ENCODE measurements around the gene DBP.

The DBP gene

GRCh38 chr19:48654299-48655059 lies 17.3 kb upstream of the DBP start:
- Histone ChIP-seq H3K9me3 (ENCODE audit: control insufficient read depth in 5 of 5, low read length in 5 of 5) (no peaks in the 10 kb centered on the region), H3K27ac (ENCODE audit: low read depth, low read length) (no peak overlapping the region)

DNA sequence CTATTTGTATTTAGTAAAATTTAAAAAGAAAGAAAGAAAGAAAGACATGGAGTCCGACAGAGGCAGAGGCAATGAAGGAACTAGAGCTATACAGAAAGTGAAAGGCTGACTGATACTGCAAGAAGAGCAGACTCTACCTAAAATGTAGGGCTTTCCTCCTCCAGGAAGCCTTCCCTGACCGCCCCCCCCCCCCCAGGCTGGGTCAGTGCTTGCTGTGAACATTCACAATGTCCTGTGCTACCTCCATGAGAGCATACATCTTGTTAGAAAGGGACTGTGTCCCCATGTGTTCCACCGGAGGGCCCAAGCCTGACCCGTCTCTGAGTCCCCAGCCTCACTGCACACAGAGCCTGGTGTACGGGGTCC lies 14.5 kb upstream of the DBP start:
- H3K9me3 ChIP-seq (ENCODE audit: control insufficient read depth in 5 of 5, low read length in 5 of 5), result no peaks in the 10 kb centered on the region
- no peaks in the 10 kb centered on the region for H3K36me3 ChIP-seq (ENCODE audit: control insufficient read depth in 5 of 5, insufficient read depth in 5 of 5, low read length in 5 of 5)
- H3K27ac ChIP-seq (ENCODE audit: low read depth, low read length), result no peak overlapping the region
- no peak overlapping the region for H3K9ac ChIP-seq (ENCODE audit: low read length in 5 of 5)
- no peak overlapping the region for H3K4me3 ChIP-seq (ENCODE audit: low read depth in 1 of 5, low read length in 5 of 5)
- no peaks in the 10 kb centered on the region for H3K4me1 ChIP-seq (ENCODE audit: control insufficient read depth in 5 of 5, insufficient read depth in 5 of 5, low read length in 5 of 5)
- peaks cover 0 to 3% (median 0%) of the 10 kb centered on the region in 5 donors for H3K27me3 ChIP-seq (ENCODE audit: control insufficient read depth in 5 of 5, insufficient read depth in 4 of 5, low read length in 5 of 5)

More at GRCh38 chr19:48654299-48655059, 17.3 kb upstream of the DBP start:
- H3K27me3 ChIP-seq (ENCODE audit: control insufficient read depth in 5 of 5, insufficient read depth in 4 of 5, low read length in 5 of 5), result peaks cover 0 to 3% (median 0%) of the 10 kb centered on the region in 5 donors
- no peaks in the 10 kb centered on the region for H3K4me1 ChIP-seq (ENCODE audit: control insufficient read depth in 5 of 5, insufficient read depth in 5 of 5, low read length in 5 of 5)
- no peak overlapping the region for H3K9ac ChIP-seq (ENCODE audit: low read length in 5 of 5)
- no peaks in the 10 kb centered on the region for H3K36me3 ChIP-seq (ENCODE audit: control insufficient read depth in 5 of 5, insufficient read depth in 5 of 5, low read length in 5 of 5)
- no peak overlapping the region for H3K4me3 ChIP-seq (ENCODE audit: low read depth in 1 of 5, low read length in 5 of 5)

DNA sequence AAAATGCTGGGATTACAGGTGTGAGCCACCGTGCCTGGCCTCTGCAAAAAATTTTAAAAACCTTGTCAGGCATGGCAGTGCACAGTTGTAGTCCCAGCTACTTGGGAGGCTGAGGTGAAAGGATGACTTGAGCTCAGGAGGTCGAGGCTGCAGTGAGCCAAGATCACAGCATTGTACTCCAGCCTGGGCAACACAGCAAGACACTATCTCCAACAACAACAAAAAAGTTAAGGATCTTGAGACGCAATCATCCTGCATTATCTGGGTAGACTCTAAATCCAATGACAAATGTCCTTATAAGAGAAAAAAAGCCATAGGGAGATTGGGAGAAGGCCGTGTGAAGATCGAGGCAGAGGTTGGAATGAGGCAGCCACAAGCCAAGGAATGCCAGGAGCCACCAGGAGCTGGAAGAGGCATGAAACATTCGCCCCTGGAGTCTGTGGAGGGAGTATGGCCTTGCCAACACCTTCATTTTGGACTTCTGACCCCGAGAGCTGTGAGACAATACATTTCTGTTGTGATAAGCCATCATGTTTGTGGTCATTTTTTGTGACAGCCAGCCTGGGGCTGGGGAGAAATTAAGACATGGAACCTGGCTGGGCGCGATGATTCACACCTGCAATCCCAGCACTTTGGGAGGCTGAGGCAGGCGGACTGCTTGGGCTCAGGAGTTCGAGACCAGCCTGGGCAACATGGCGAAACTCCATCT lies 13.9 kb upstream of the DBP start:
- no peaks in the 10 kb centered on the region for H3K9me3 ChIP-seq (ENCODE audit: control insufficient read depth in 5 of 5, low read length in 5 of 5)
- no peak overlapping the region for H3K27ac ChIP-seq (ENCODE audit: low read depth, low read length)
- no peak overlapping the region for H3K4me3 ChIP-seq (ENCODE audit: low read depth in 1 of 5, low read length in 5 of 5)
- no peaks in the 10 kb centered on the region for H3K36me3 ChIP-seq (ENCODE audit: control insufficient read depth in 5 of 5, insufficient read depth in 5 of 5, low read length in 5 of 5)
- H3K27me3 ChIP-seq (ENCODE audit: control insufficient read depth in 5 of 5, insufficient read depth in 4 of 5, low read length in 5 of 5), result peaks cover 0 to 3% (median 0%) of the 10 kb centered on the region in 5 donors
- H3K4me1 ChIP-seq (ENCODE audit: control insufficient read depth in 5 of 5, insufficient read depth in 5 of 5, low read length in 5 of 5), result peaks cover 0 to 5% (median 2%) of the 10 kb centered on the region in 5 donors
- H3K9ac ChIP-seq (ENCODE audit: low read length in 5 of 5), result no peak overlapping the region

GRCh38 chr19:48648134-48648533 lies 11.0 kb upstream of the DBP start:
- no peaks in the 10 kb centered on the region for H3K36me3 ChIP-seq (ENCODE audit: control insufficient read depth in 5 of 5, insufficient read depth in 5 of 5, low read length in 5 of 5)
- H3K9me3 ChIP-seq (ENCODE audit: control insufficient read depth in 5 of 5, low read length in 5 of 5), result no peaks in the 10 kb centered on the region
- H3K27me3 ChIP-seq (ENCODE audit: control insufficient read depth in 5 of 5, insufficient read depth in 4 of 5, low read length in 5 of 5), result peaks cover 0 to 8% (median 0%) of the 10 kb centered on the region in 5 donors
- H3K27ac ChIP-seq (ENCODE audit: low read depth, low read length), result no peak overlapping the region
- no peak overlapping the region for H3K4me3 ChIP-seq (ENCODE audit: low read depth in 1 of 5, low read length in 5 of 5)
- peaks cover 1 to 20% (median 18%) of the 10 kb centered on the region in 5 donors for H3K4me1 ChIP-seq (ENCODE audit: control insufficient read depth in 5 of 5, insufficient read depth in 5 of 5, low read length in 5 of 5)
- H3K9ac ChIP-seq (ENCODE audit: low read length in 5 of 5), result no peak overlapping the region

GRCh38 chr19:48646722-48647216 lies 9.6 kb upstream of the DBP start:
- H3K4me3 ChIP-seq (ENCODE audit: low read depth in 1 of 5, low read length in 5 of 5), result peak overlapping the region in 1 of 5 donors; percentile 59
- peaks cover 0 to 8% (median 0%) of the 10 kb centered on the region in 5 donors for H3K27me3 ChIP-seq (ENCODE audit: control insufficient read depth in 5 of 5, insufficient read depth in 4 of 5, low read length in 5 of 5)
- H3K9me3 ChIP-seq (ENCODE audit: control insufficient read depth in 5 of 5, low read length in 5 of 5), result no peaks in the 10 kb centered on the region
- no peak overlapping the region for H3K9ac ChIP-seq (ENCODE audit: low read length in 5 of 5)
- H3K4me1 ChIP-seq (ENCODE audit: control insufficient read depth in 5 of 5, insufficient read depth in 5 of 5, low read length in 5 of 5), result peaks cover 1 to 20% (median 18%) of the 10 kb centered on the region in 5 donors
- no peaks in the 10 kb centered on the region for H3K36me3 ChIP-seq (ENCODE audit: control insufficient read depth in 5 of 5, insufficient read depth in 5 of 5, low read length in 5 of 5)
- peak overlapping the region; percentile 60 for H3K27ac ChIP-seq (ENCODE audit: low read depth, low read length)

- peak within 1 kb of the TSS in 4 of 5 donors; percentile 26 to 68 (median 64) for H3K9ac ChIP-seq (ENCODE audit: low read length in 5 of 5)
- H3K4me3 ChIP-seq (ENCODE audit: low read depth in 1 of 5, low read length in 5 of 5), result peak within 1 kb of the TSS; percentile 46 to 71 (median 59)
- peaks cover 1 to 20% (median 18%) of the 10 kb centered on the region in 5 donors for H3K4me1 ChIP-seq (ENCODE audit: control insufficient read depth in 5 of 5, insufficient read depth in 5 of 5, low read length in 5 of 5)
- H3K36me3 ChIP-seq (ENCODE audit: control insufficient read depth in 5 of 5, insufficient read depth in 5 of 5, low read length in 5 of 5), result no peaks in the 10 kb centered on the region
- H3K9me3 ChIP-seq (ENCODE audit: control insufficient read depth in 5 of 5, low read length in 5 of 5), result no peaks in the 10 kb centered on the region
- peaks cover 0 to 8% (median 0%) of the 10 kb centered on the region in 5 donors for H3K27me3 ChIP-seq (ENCODE audit: control insufficient read depth in 5 of 5, insufficient read depth in 4 of 5, low read length in 5 of 5)
- H3K27ac ChIP-seq (ENCODE audit: low read depth, low read length), result peak within 1 kb of the TSS; percentile 60
Observed at GRCh38 chr19:48646001-48646721, 9.0 kb upstream of the DBP start, which contains the start of gene CA11. TSS of gene CA11 (minus strand) at chr19:48646187. CDS start at chr19:48645632, 555 bp downstream.

GRCh38 chr19:48645620-48646000 lies 8.4 kb upstream of the DBP start:
- Histone ChIP-seq H3K4me3 (ENCODE audit: low read depth in 1 of 5, low read length in 5 of 5) (peak overlapping the region in 4 of 5 donors; percentile 55 to 71 (median 60)), H3K4me1 (ENCODE audit: control insufficient read depth in 5 of 5, insufficient read depth in 5 of 5, low read length in 5 of 5) (peaks cover 1 to 20% (median 18%) of the 10 kb centered on the region in 5 donors), H3K9ac (ENCODE audit: low read length in 5 of 5) (peak overlapping the region in 4 of 5 donors; percentile 23 to 68 (median 64)), H3K27ac (ENCODE audit: low read depth, low read length) (peak overlapping the region; percentile 60), H3K27me3 (ENCODE audit: control insufficient read depth in 5 of 5, insufficient read depth in 4 of 5, low read length in 5 of 5) (peaks cover 0 to 8% (median 0%) of the 10 kb centered on the region in 5 donors), H3K36me3 (ENCODE audit: control insufficient read depth in 5 of 5, insufficient read depth in 5 of 5, low read length in 5 of 5) (no peaks in the 10 kb centered on the region), H3K9me3 (ENCODE audit: control insufficient read depth in 5 of 5, low read length in 5 of 5) (no peaks in the 10 kb centered on the region)

DNA sequence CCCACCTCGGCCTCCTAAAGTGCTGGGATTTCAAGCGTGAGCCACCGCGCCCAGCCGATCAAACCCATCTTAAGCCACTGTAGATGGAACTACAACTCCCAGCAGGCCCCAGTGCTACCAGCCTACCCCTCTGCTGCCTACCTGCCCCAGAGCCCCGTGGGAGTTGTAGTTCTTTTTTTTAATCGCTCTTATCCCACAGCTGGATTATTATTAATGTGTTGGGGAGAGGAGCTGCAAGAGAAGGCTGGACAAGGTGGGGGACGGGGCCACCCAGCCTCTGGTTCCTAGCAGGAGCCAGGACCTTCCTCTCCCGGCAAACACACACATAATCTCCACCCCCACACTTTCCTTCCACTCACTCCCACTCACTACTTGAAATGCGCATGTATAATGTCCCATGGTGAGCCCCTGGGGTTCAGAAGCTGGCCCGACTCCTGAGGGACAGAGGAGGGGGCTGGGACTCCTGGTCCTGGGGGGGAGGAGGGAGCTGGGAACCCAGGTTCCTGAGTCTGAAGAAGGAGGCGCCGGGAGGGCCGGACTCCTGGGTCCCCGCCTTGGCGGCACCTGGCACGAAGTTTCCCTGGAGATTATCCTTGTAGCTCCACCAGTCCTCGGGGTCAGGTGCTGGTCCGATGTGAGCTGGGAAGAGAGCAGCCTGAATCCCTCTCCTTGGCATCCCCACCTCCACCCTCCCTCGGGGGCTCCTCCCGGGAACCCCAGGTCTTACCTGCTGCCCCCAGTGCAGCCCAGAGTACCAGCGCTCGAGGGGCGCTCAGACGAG lies 7.8 kb upstream of the DBP start:
- H3K27ac ChIP-seq (ENCODE audit: low read depth, low read length), result peak overlapping the region; percentile 60

GRCh38 chr19:48644355-48644754 lies 7.2 kb upstream of the DBP start:
- Histone ChIP-seq H3K27me3 (ENCODE audit: control insufficient read depth in 5 of 5, insufficient read depth in 4 of 5, low read length in 5 of 5) (peaks cover 0 to 8% (median 0%) of the 10 kb centered on the region in 5 donors), H3K4me1 (ENCODE audit: control insufficient read depth in 5 of 5, insufficient read depth in 5 of 5, low read length in 5 of 5) (peaks cover 1 to 26% (median 20%) of the 10 kb centered on the region in 5 donors), H3K4me3 (ENCODE audit: low read depth in 1 of 5, low read length in 5 of 5) (no peak overlapping the region), H3K36me3 (ENCODE audit: control insufficient read depth in 5 of 5, insufficient read depth in 5 of 5, low read length in 5 of 5) (no peaks in the 10 kb centered on the region), H3K9me3 (ENCODE audit: control insufficient read depth in 5 of 5, low read length in 5 of 5) (no peaks in the 10 kb centered on the region), H3K9ac (ENCODE audit: low read length in 5 of 5) (no peak overlapping the region), H3K27ac (ENCODE audit: low read depth, low read length) (no peak overlapping the region)

More for the DNA sequence above, 7.8 kb upstream of the DBP start:
- H3K27me3 ChIP-seq (ENCODE audit: control insufficient read depth in 5 of 5, insufficient read depth in 4 of 5, low read length in 5 of 5), result peaks cover 0 to 8% (median 0%) of the 10 kb centered on the region in 5 donors
- no peaks in the 10 kb centered on the region for H3K36me3 ChIP-seq (ENCODE audit: control insufficient read depth in 5 of 5, insufficient read depth in 5 of 5, low read length in 5 of 5)
- peak overlapping the region in 4 of 5 donors; percentile 49 to 61 (median 57) for H3K4me3 ChIP-seq (ENCODE audit: low read depth in 1 of 5, low read length in 5 of 5)
- peaks cover 1 to 20% (median 18%) of the 10 kb centered on the region in 5 donors for H3K4me1 ChIP-seq (ENCODE audit: control insufficient read depth in 5 of 5, insufficient read depth in 5 of 5, low read length in 5 of 5)
- H3K9me3 ChIP-seq (ENCODE audit: control insufficient read depth in 5 of 5, low read length in 5 of 5), result no peaks in the 10 kb centered on the region
- H3K9ac ChIP-seq (ENCODE audit: low read length in 5 of 5), result peak overlapping the region in 4 of 5 donors; percentile 26 to 68 (median 64)
